Ramos (cell line): ENCODE data around the gene PLD2.
"Not testable (repeated sequence)": the region's sequence is repeated elsewhere in the genome, so short reads cannot be mapped to it uniquely, and the experiment has no call there.

Experiments used
- in situ Hi-C: fragments of 300-500 bp; cut with MboI; formaldehyde crosslinking; loops from one replicate; pipeline ENCODE4 v1.14.3; 2022; ENCODE audit warnings: low sequenced_read_pairs; ENCODE audit not compliant: unreplicated experiment

The PLD2 gene

GRCh38 chr17:4789951-4790704, 16.8 kb upstream of the PLD2 start:
- in situ Hi-C loops: no loop called here

- in situ Hi-C loops: no loop called here
Measured at GRCh38 chr17:4790705-4791088, 16.3 kb upstream of the PLD2 start.

GRCh38 chr17:4795168-4795567, 11.8 kb upstream of the PLD2 start:
- in situ Hi-C loops: no loop called here

- in situ Hi-C loops: no loop called here
Measured at GRCh38 chr17:4796552-4796920, 10.4 kb upstream of the PLD2 start.

GRCh38 chr17:4800462-4801196, 6.3 kb upstream of the PLD2 start:
- in situ Hi-C loops: no loop called here

- in situ Hi-C loops: no loop called here
Measured at GRCh38 chr17:4802228-4802627, 4.7 kb upstream of the PLD2 start, which contains the start of gene C17orf114. Gene C17orf114 (minus strand): TSS chr17:4802328.

GRCh38 chr17:4806456-4806776, 536 bp upstream of the PLD2 start:
- in situ Hi-C loops: no loop called here

GRCh38 chr17:4807605-4808377, 839 bp downstream of the PLD2 start:
- in situ Hi-C loops: no loop called here

GRCh38 chr17:4808378-4808767, 1.4 kb downstream of the PLD2 start:
- in situ Hi-C loops: no loop called here

GRCh38 chr17:4810696-4811290, 3.8 kb downstream of the PLD2 start:
- in situ Hi-C loops: no loop called here

- in situ Hi-C loops: no loop called here
Measured at GRCh38 chr17:4811471-4811870, 4.5 kb downstream of the PLD2 start.

GRCh38 chr17:4812690-4813089, 5.7 kb downstream of the PLD2 start:
- in situ Hi-C loops: no loop called here

GRCh38 chr17:4815043-4815675, 8.2 kb downstream of the PLD2 start:
- in situ Hi-C loops: no loop called here

- in situ Hi-C loops: no loop called here
Measured at GRCh38 chr17:4816826-4817225, 9.9 kb downstream of the PLD2 start.

GRCh38 chr17:4818276-4818675, 11.3 kb downstream of the PLD2 start:
- in situ Hi-C loops: no loop called here

GRCh38 chr17:4822835-4823234, 15.9 kb downstream of the PLD2 start:
- in situ Hi-C loops: no loop called here

GRCh38 chr17:4823373-4824089, 16.6 kb downstream of the PLD2 start:
- in situ Hi-C loops: no loop called here

GRCh38 chr17:4827399-4827798, 20.4 kb downstream of the PLD2 start:
- in situ Hi-C loops: no loop called here

- in situ Hi-C loops: not testable (repeated sequence)
Measured at GRCh38 chr17:4832829-4833177, 25.9 kb downstream of the PLD2 start.
